ENCODE measurements around the gene TSC22D4. TPM values are rescaled to one million over a fixed set of nuclear protein-coding genes. Genes with fewer than 3 reads are reported as not detected.
A peak's percentile ranks its signal among the peaks of the same experiment; 100 is the strongest.

Gene TSC22D4
- total RNA-seq, 1 donor = 25.6 TPM

- peak overlapping the region; percentile 93 for H3K4me3 ChIP-seq (ENCODE audit: low read depth, low read length)
- no peak for TF ChIP-seq CTCF (IDR thresholded peaks at IDR 0.05; ENCODE audit: insufficient read depth, low read length)
- DNase-seq (ENCODE audit: low read depth) = no peak
Measured at GRCh38 chr7:100477871-100478267, 1.1 kb downstream of the TSC22D4 start.

- H3K4me3 ChIP-seq (ENCODE audit: low read depth, low read length) = peak overlapping the region; percentile 93
- TF ChIP-seq CTCF (IDR thresholded peaks at IDR 0.05; ENCODE audit: insufficient read depth, low read length) = peak; percentile 41
- no peak for DNase-seq (ENCODE audit: low read depth)
Measured at GRCh38 chr7:100476903-100477870, 1.8 kb downstream of the TSC22D4 start.

GRCh38 chr7:100476101-100476780 lies 2.8 kb downstream of the TSC22D4 start:
- no peak for TF ChIP-seq CTCF (IDR thresholded peaks at IDR 0.05; ENCODE audit: insufficient read depth, low read length)
- peak overlapping the region; percentile 93 for H3K4me3 ChIP-seq (ENCODE audit: low read depth, low read length)
- DNase-seq (ENCODE audit: low read depth) = no peak

GRCh38 chr7:100475549-100475948 lies 3.5 kb downstream of the TSC22D4 start:
- H3K4me3 ChIP-seq (ENCODE audit: low read depth, low read length) = peak overlapping the region; percentile 93

GRCh38 chr7:100472854-100473499 lies 6.0 kb downstream of the TSC22D4 start:
- H3K4me3 ChIP-seq (ENCODE audit: low read depth, low read length) = peak overlapping the region; percentile 37
- no peak for TF ChIP-seq CTCF (IDR thresholded peaks at IDR 0.05; ENCODE audit: insufficient read depth, low read length)
- peak; percentile 79 for DNase-seq (ENCODE audit: low read depth)

More at GRCh38 chr7:100475549-100475948, 3.5 kb downstream of the TSC22D4 start:
- no peak for DNase-seq (ENCODE audit: low read depth)
- TF ChIP-seq CTCF (IDR thresholded peaks at IDR 0.05; ENCODE audit: insufficient read depth, low read length) = no peak

GRCh38 chr7:100472121-100472851 lies 6.7 kb downstream of the TSC22D4 start:
- DNase-seq (ENCODE audit: low read depth) = no peak
- TF ChIP-seq CTCF (IDR thresholded peaks at IDR 0.05; ENCODE audit: insufficient read depth, low read length) = no peak
- H3K4me3 ChIP-seq (ENCODE audit: low read depth, low read length) = peak overlapping the region; percentile 37
